Measurements from ENCODE around the gene USP43.

USP43 gene

GRCh38 chr17:9666461-9667050 is 21.2 kb downstream of the USP43 start:
- DNase-seq (ENCODE audit: low read depth), result no peak

GRCh38 chr17:9668517-9668916 is 23.2 kb downstream of the USP43 start:
- peak; percentile 65 for DNase-seq (ENCODE audit: low read depth)

GRCh38 chr17:9669551-9670008 is 24.3 kb downstream of the USP43 start:
- DNase-seq (ENCODE audit: low read depth), result no peak

GRCh38 chr17:9670596-9670995 is 25.3 kb downstream of the USP43 start:
- no peak for DNase-seq (ENCODE audit: low read depth)

GRCh38 chr17:9671559-9671958 is 26.2 kb downstream of the USP43 start:
- no peak for DNase-seq (ENCODE audit: low read depth)

- no peak for DNase-seq (ENCODE audit: low read depth)
Observed at GRCh38 chr17:9672266-9672665, 26.9 kb downstream of the USP43 start.

GRCh38 chr17:9672691-9673090 is 27.4 kb downstream of the USP43 start:
- no peak for DNase-seq (ENCODE audit: low read depth)

- no peak for DNase-seq (ENCODE audit: low read depth)
Observed at GRCh38 chr17:9676084-9676483, 30.8 kb downstream of the USP43 start.

GRCh38 chr17:9676820-9677310 is 31.5 kb downstream of the USP43 start:
- DNase-seq (ENCODE audit: low read depth), result peak; percentile 71

- DNase-seq (ENCODE audit: low read depth), result no peak
Observed at GRCh38 chr17:9677411-9677810, 32.1 kb downstream of the USP43 start.

- no peak for DNase-seq (ENCODE audit: low read depth)
Observed at GRCh38 chr17:9677896-9678295, 32.6 kb downstream of the USP43 start.

GRCh38 chr17:9684955-9685621 is 39.8 kb downstream of the USP43 start:
- DNase-seq (ENCODE audit: low read depth), result no peak

GRCh38 chr17:9693755-9694154 is 48.4 kb downstream of the USP43 start:
- no peak for DNase-seq (ENCODE audit: low read depth)

GRCh38 chr17:9696279-9697044 is 51.1 kb downstream of the USP43 start:
- no peak for DNase-seq (ENCODE audit: low read depth)

- no peak for DNase-seq (ENCODE audit: low read depth)
Observed at GRCh38 chr17:9700136-9700535, 54.8 kb downstream of the USP43 start.

GRCh38 chr17:9700754-9701476 is 55.6 kb downstream of the USP43 start:
- DNase-seq (ENCODE audit: low read depth), result no peak

GRCh38 chr17:9702482-9702881 is 57.2 kb downstream of the USP43 start:
- DNase-seq (ENCODE audit: low read depth), result no peak

GRCh38 chr17:9702914-9703780 is 57.8 kb downstream of the USP43 start:
- DNase-seq (ENCODE audit: low read depth), result no peak

- no peak for DNase-seq (ENCODE audit: low read depth)
Observed at GRCh38 chr17:9703781-9704082, 58.4 kb downstream of the USP43 start.

GRCh38 chr17:9705745-9706144 is 60.4 kb downstream of the USP43 start:
- no peak for DNase-seq (ENCODE audit: low read depth)

GRCh38 chr17:9707948-9708347 is 62.6 kb downstream of the USP43 start:
- no peak for DNase-seq (ENCODE audit: low read depth)

GRCh38 chr17:9714801-9715200 is 69.5 kb downstream of the USP43 start:
- DNase-seq (ENCODE audit: low read depth), result no peak

Data from non-pigmented ciliary epithelial cell (primary cell).